LNCaP clone FGC (cell line): ENCODE data around the gene TNS4.

Experiments
- DNase-seq: peaks from one replicate; pipeline ENCODE4 v3.0.0-alpha.2; 2011; ENCODE audit warnings: low read depth
- H3K4me3 ChIP-seq: 2 replicates; pipeline ENCODE4 v1.5.1; 2011; ENCODE audit warnings: mild to moderate bottlenecking, low read depth, low read length, control low read depth
- TF ChIP-seq, protein P1 (sequence below): IDR thresholded peaks from 2 replicates; pipeline ENCODE4 v1.5.1; 2012; ENCODE audit warnings: mild to moderate bottlenecking; ENCODE audit not compliant: control insufficient read depth, insufficient read depth; ENCODE audit errors: extremely low read depth

TNS4 gene

DNA sequence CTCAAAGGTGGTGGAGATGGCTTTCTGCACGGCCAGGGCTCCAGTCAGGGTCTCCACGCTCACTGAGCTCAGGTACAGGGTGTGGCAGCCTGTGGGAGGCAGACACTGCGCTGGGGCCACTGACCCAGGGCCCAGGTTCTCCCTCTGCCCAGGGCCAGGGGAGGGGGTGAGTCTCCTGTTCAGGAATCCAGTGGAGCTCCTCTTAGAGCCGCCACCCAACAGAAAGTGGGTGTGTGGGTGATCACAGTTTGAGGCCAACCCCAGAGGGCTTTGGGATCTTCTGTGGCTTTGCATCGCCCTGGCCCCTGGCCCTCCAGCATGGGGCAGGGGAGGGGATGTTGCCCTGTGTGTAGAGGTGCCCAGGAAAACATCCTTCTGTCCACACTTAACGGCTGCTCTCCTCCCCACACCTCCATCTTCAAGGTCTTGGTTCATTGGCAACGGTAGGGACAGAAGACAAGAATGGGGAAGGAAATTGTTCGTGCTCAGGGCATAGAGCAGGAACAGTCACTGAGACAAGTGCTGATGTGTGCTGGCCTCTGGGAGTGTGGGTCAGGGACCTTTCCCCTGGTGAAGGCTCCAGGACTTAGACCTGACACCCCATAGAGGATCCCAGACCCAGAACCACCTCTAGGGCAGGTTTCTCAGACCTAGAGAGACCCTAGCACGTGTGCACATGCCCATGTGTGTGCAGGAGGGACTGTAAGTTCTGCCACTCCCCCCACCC is 21.5 kb downstream of the TNS4 start:
- no peak overlapping the region for H3K4me3 ChIP-seq
- TF ChIP-seq, protein P1, sequence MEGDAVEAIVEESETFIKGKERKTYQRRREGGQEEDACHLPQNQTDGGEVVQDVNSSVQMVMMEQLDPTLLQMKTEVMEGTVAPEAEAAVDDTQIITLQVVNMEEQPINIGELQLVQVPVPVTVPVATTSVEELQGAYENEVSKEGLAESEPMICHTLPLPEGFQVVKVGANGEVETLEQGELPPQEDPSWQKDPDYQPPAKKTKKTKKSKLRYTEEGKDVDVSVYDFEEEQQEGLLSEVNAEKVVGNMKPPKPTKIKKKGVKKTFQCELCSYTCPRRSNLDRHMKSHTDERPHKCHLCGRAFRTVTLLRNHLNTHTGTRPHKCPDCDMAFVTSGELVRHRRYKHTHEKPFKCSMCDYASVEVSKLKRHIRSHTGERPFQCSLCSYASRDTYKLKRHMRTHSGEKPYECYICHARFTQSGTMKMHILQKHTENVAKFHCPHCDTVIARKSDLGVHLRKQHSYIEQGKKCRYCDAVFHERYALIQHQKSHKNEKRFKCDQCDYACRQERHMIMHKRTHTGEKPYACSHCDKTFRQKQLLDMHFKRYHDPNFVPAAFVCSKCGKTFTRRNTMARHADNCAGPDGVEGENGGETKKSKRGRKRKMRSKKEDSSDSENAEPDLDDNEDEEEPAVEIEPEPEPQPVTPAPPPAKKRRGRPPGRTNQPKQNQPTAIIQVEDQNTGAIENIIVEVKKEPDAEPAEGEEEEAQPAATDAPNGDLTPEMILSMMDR = no peak
- no peak for DNase-seq

DNA sequence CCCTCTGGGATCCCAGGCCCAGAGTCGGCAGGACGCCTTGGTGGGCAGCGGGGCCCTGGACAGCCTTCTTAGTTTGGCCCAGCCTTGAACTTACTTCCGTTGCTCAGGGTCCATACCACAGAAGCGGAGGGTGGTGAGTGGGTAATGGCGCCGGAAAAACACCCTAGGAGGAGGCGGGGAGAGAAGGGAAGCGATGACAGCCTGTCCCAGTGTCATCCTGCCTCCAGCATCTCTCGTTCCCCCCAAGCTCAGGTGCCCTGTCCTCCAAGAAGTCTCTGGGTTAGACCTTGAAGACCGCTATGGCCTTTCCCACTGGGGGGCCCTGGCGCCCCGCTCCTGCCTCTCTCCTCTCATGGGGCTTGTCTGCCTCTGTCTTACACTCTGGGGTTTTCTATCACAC is 22.9 kb downstream of the TNS4 start:
- DNase-seq = no peak
- TF ChIP-seq, protein P1 = no peak
- H3K4me3 ChIP-seq = no peak overlapping the region

DNA sequence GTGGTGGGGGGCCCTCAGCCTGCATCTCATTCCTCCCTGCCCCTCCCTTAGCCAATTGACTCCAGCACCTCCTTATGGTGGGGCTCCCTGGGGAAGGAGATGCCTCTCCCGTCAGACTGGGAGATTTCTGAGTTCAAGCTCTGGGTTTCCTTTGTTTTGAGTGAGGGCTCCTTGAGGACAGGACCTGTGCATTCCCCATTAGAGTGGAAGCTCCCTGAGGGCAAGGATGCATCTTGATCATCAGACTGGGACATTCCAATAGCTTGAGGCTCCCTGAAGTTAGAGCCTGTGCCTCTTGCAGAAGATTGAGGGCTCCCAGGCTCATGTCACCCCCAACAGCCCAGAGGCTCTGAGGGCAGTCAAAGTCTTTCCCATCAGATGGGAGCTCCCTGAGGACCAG is 23.6 kb downstream of the TNS4 start:
- no peak for DNase-seq
- TF ChIP-seq, protein P1 = no peak
- H3K4me3 ChIP-seq = no peak overlapping the region

DNA sequence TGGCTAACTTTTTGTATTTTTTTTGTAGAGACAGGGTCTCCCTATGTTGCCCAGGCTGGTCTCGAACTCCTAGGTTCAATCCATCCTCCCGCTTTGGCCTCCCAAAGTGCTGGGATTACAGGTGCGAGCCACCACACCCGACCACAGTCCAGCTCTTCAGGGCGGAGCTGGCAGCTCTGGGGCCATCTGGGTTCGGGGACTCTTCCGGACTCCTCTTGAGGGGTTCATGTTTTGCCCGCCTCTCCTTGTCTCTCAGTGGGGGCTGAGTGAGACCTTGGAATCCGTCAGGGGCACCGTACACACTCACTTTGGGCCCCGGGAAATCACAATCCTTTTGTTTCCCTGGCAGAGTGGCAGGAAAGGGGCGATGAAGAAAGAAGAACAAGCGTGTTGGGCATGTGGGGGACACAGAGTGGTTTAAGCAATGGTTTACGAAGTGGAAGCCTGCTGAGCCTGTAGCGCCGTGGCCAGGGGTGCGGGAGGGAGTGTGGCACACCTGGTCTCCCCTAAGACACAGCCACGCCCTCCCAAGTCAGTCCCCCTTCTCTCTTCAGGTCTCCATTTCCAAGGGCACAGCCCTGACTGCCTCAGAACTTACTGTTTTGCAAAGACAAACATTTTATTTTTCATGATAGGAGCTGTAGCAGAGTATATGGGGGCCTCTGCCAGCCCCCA is 26.1 kb downstream of the TNS4 start:
- H3K4me3 ChIP-seq = no peak overlapping the region
- no peak for DNase-seq
- TF ChIP-seq, protein P1 = no peak

DNA sequence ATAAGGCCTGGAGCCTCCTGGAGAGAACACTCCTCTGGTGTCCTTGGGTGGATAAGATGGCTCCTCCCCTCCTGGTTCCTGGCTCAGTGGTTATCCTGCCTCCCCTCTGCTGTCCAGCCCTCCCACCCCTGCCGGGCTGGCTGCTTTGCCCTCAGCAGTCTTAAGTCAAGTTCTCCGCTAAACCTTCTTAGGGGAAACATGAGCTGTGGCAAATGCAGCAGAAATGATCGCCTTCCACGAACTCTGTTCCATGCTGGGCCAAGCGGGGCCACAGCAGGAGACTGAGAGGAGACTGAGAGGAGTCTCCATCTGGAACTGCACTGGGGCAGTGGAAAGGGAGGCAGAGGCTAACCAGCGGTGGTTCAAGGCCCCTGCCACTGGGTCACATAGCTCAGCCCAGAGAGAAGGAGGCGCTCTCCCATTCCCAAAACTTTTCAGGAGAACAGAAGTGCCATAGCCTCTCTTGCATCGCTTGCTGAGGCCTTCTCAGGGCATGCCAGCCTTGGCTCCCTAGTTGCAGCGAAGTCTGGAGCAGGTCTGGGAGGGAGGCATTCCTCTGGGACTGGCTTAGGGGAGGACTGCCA is 26.9 kb downstream of the TNS4 start:
- no peak for DNase-seq

DNA sequence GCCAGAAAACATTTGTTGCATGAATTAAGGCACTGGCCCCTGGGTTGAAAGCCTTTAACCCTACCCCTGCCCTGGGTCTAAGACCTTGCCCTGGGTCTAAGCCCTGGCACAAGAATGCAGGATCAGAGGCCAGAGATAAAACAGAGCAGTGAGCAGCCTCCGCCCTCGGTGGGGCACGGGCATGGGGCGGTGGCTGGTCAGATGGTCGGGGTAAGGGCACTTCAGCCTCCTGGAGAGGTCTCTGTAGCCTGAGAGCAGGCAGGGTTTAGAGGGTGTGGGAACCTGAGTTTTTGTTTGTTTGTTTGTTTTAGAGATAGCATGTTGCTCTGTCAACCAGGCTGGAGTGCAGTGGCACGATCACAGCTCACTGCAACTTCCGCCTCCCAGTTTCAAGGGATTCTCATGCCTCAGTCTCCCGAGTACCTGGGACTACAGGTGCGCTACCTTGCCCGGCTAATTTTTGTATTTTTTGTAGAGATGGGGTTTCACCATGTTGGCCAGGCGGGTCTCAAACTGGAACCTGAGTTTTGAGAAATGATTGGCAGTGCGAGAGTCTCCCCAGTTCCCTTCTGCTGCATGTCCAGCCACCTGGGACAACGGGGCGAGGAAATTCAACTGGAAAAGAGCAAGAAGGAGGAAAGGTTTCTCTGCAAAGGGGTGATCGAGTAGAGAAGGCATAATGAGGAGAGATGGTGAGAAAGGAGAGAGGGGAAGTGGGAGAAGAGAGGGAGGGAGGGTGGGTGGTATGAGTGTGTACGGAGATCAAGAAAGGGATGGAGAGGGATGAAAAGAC is 27.7 kb downstream of the TNS4 start:
- TF ChIP-seq, protein P1 = no peak
- no peak for DNase-seq
- no peak overlapping the region for H3K4me3 ChIP-seq

More for the DNA sequence above, 26.9 kb downstream of the TNS4 start:
- no peak overlapping the region for H3K4me3 ChIP-seq
- TF ChIP-seq, protein P1 = no peak
